B cell (primary cell): ENCODE data around the gene RTN4IP1. TPM values are rescaled to one million over a fixed set of nuclear protein-coding genes. Genes with fewer than 3 reads are reported as not detected.
A peak's percentile ranks its signal among the peaks of the same experiment; 100 is the strongest.

Experiments used
- ATAC-seq: fragments of 200-7000 bp; cut with Tn5 transposase; one replicate; pipeline ENCODE4 v1.10.0; 2021; ENCODE audit warnings: low read depth, mild to moderate bottlenecking, moderate number of reproducible peaks, moderate library complexity
- CTCF ChIA-PET: fragments of 350-600 bp; sonication (Branson Sonifier 250); formaldehyde crosslinking; loops from one replicate; lab custom pipeline; 2021; ENCODE audit warnings: antibody characterized with exemption, inconsistent platforms; lab: Charles Lee
- POLR2A ChIA-PET: fragments of 350-600 bp; sonication (Branson Sonifier 250); formaldehyde crosslinking; loops from one replicate; lab custom pipeline; 2021; ENCODE audit warnings: antibody characterized with exemption; lab: Charles Lee
- DNase-seq: peaks from one replicate; pipeline ENCODE4 v3.0.0; 2013
- H2AFZ ChIP-seq: 2 replicates; pipeline ENCODE4 v1.6.1; 2012; ENCODE audit warnings: mild to moderate bottlenecking, low read depth, low read length; ENCODE audit not compliant: insufficient read depth, poor library complexity, severe bottlenecking
- H3K27ac ChIP-seq, 2 donors: 1 replicate in 1 of 2; 2 replicates in 1 of 2; pipeline ENCODE4 v1.5.1; 2012 to 2013; ENCODE audit warnings: low read length in 2 of 2, mild to moderate bottlenecking in 2 of 2, moderate library complexity in 1 of 2
- H3K27me3 ChIP-seq, 4 experiments: fragments of 200-600 bp in 1 of 4; sonication (generic) in 1 of 4; replicated peaks in 1 of 4; 1 replicate in 2 of 4; 2 replicates in 2 of 4; pipeline versions ENCODE4 v1.6.1 to v1.7.0; 2013 to 2016; ENCODE audit warnings: low read length in 3 of 4, mild to moderate bottlenecking in 2 of 4, mixed read lengths in 1 of 4, moderate library complexity in 1 of 4; ENCODE audit not compliant: insufficient read depth in 4 of 4, control insufficient read depth in 3 of 4; ENCODE audit errors: control extremely low read depth in 1 of 4
- H3K36me3 ChIP-seq, 2 experiments: replicated peaks in 1 of 2; 1 replicate in 1 of 2; 2 replicates in 1 of 2; pipeline versions ENCODE4 v1.6.1 to v1.7.1; 2013; ENCODE audit warnings: low read length in 1 of 2; ENCODE audit not compliant: insufficient read depth in 2 of 2, control insufficient read depth in 1 of 2; ENCODE audit errors: control extremely low read depth in 1 of 2, extremely low read depth in 1 of 2
- H3K4me1 ChIP-seq, 2 donors: fragments of 200-600 bp in 1 of 2; sonication (generic) in 1 of 2; 1 replicate in 1 of 2; 2 replicates in 1 of 2; pipeline versions ENCODE4 v1.5.1 to v1.6.1; 2013 to 2017; ENCODE audit warnings: low read length in 2 of 2; ENCODE audit not compliant: control insufficient read depth in 2 of 2, insufficient read depth in 2 of 2
- H3K4me2 ChIP-seq: replicated peaks from 2 replicates; pipeline ENCODE3; 2012; ENCODE audit warnings: mild to moderate bottlenecking, low read depth, low read length; ENCODE audit not compliant: poor library complexity, severe bottlenecking
- H3K4me3 ChIP-seq, 5 experiments: fragments of 200-600 bp in 1 of 5; sonication (generic) in 1 of 5; 1 replicate in 3 of 5; 2 replicates in 2 of 5; pipeline versions ENCODE4 v1.5.1 to v1.7.0; 2011 to 2016; ENCODE audit warnings: low read length in 4 of 5, mild to moderate bottlenecking in 4 of 5, low read depth in 2 of 5, control low read depth in 1 of 5, moderate library complexity in 1 of 5; ENCODE audit not compliant: insufficient read depth in 1 of 5; ENCODE audit errors: control extremely low read depth in 1 of 5, extremely low read depth in 1 of 5
- H3K79me2 ChIP-seq: fragments of 200-600 bp; sonication (generic); one replicate; pipeline ENCODE4 v1.6.0; 2016; ENCODE audit warnings: low read length; ENCODE audit not compliant: control insufficient read depth, insufficient read depth
- H3K9ac ChIP-seq: fragments of 200-600 bp; sonication (generic); 2 replicates; pipeline ENCODE4 v1.6.1; 2017; ENCODE audit warnings: mild to moderate bottlenecking, low read length, moderate library complexity
- H3K9me3 ChIP-seq, 3 donors: one replicate each; pipeline versions ENCODE4 v1.6.1 to v1.7.1; 2013; ENCODE audit warnings: low read length in 2 of 3; ENCODE audit not compliant: control insufficient read depth in 2 of 3, insufficient read depth in 1 of 3; ENCODE audit errors: control extremely low read depth in 1 of 3
- H4K20me1 ChIP-seq: 2 replicates; pipeline ENCODE4 v1.6.0; 2012; ENCODE audit warnings: mild to moderate bottlenecking, low read length; ENCODE audit not compliant: insufficient read depth, control insufficient read depth, poor library complexity, severe bottlenecking
- H3K27ac Mint-ChIP-seq: one replicate; pipeline ENCODE4 v1.8.0; 2021; ENCODE audit warnings: mixed read lengths
- H3K27me3 Mint-ChIP-seq: one replicate; pipeline ENCODE4 v1.8.0; 2021; ENCODE audit warnings: mixed read lengths
- H3K4me1 Mint-ChIP-seq: one replicate; pipeline ENCODE4 v1.8.0; 2021; ENCODE audit warnings: mixed read lengths
- H3K4me3 Mint-ChIP-seq: one replicate; pipeline ENCODE4 v1.8.0; 2021; ENCODE audit warnings: mixed read lengths
- H3K9me3 Mint-ChIP-seq: one replicate; pipeline ENCODE4 v1.8.0; 2022; ENCODE audit warnings: mixed read lengths; ENCODE audit not compliant: insufficient read depth
- CTCF ChIP-seq: fragments of 200-600 bp; IDR thresholded peaks from one replicate; pipeline ENCODE4 v1.8.0; 2022; ENCODE audit warnings: antibody characterized with exemption, mild to moderate bottlenecking
- EZH2 ChIP-seq: IDR thresholded peaks from 2 replicates; pipeline ENCODE4 v1.6.1; 2012; ENCODE audit warnings: borderline replicate concordance, low read depth, mild to moderate bottlenecking, moderate library complexity, low read length; ENCODE audit not compliant: insufficient read depth, poor library complexity, severe bottlenecking
- WGBS: methylation state at CpG from one replicate; pipeline ENCODE4 v1.1.5; 2013; ENCODE audit warnings: missing lambda C conversion rate; ENCODE audit not compliant: insufficient coverage; 5-methylcytosine and 5-hydroxymethylcytosine counted together
- intact Hi-C: fragments of 100-400 bp; cut with micrococcal nuclease; formaldehyde crosslinking; loops from one replicate; pipeline ENCODE4 v1.10.0; 2022
- polyA plus RNA-seq: library from polyadenylated mRNA; depleted of rRNA; stranded (reverse); fragments of >200 nt; gene quantifications from 2 replicates; pipeline ENCODE4 v1.2.3, GENCODE V29; 2012
- total RNA-seq, 2 donors: library from RNA; stranded (reverse); fragments of 120-200 nt in 1 of 2; gene quantifications; 1 replicate in 1 of 2; 2 replicates in 1 of 2; pipeline versions ENCODE4 v1.2.3 to v1.2.4, GENCODE V29; 2013 to 2022

The RTN4IP1 gene
- total and polyA plus RNA-seq, 2 donors (not counting 1 experiment from before 2014, with no cell fraction given), result 9.4 to 12.1 TPM

GRCh38 chr6:106626485-106626884 is 2.8 kb downstream of the RTN4IP1 start:
- no peaks in the 10 kb centered on the region for H4K20me1 ChIP-seq
- DNase-seq (no peak), ATAC-seq (no peak)
- H3K27me3 ChIP-seq, result no peaks in the 10 kb centered on the region
- peaks cover 76% of the 10 kb centered on the region for H3K79me2 ChIP-seq
- peak overlapping the region; percentile 3 to 87 for H3K27ac ChIP-seq
- H3K4me3 Mint-ChIP-seq, result peak overlapping the region; percentile 7
- H3K9ac ChIP-seq, result no peak overlapping the region
- H3K9me3 ChIP-seq, result no peaks in the 10 kb centered on the region
- peak overlapping the region; percentile 78 for H3K27ac Mint-ChIP-seq
- intact Hi-C loops, result loop anchor here (5.0 kb wide), 1 partner anchor 114 kb away; no protein-coding TSS in a partner anchor
- POLR2A ChIA-PET, result no interaction called here
- no peaks in the 10 kb centered on the region for H3K27me3 Mint-ChIP-seq
- peaks cover 49% of the 10 kb centered on the region for H3K4me1 Mint-ChIP-seq
- no peak for TF ChIP-seq EZH2
- TF ChIP-seq CTCF, result no peak
- H3K36me3 ChIP-seq, result peaks cover 0 to 11% of the 10 kb centered on the region in 2 experiments
- peaks cover 37 to 39% of the 10 kb centered on the region in 2 donors for H3K4me1 ChIP-seq
- H2AFZ ChIP-seq, result no peak overlapping the region
- H3K9me3 Mint-ChIP-seq, result no peaks in the 10 kb centered on the region
- no peak overlapping the region for H3K4me3 ChIP-seq
- WGBS, result no CpG with 5 or more reads among the region's 2 CpGs
- CTCF ChIA-PET, result interaction anchor here (0.6 to 9.9 kb wide), 6 partner anchors 10 to 353 kb away, joined by 3 to 75 read pairs (median 6); no protein-coding TSS in a partner anchor
- peak overlapping the region; percentile 27 for H3K4me2 ChIP-seq

- Histone ChIP-seq H3K27me3 (no peaks in the 10 kb centered on the region), H3K4me2 (no peak overlapping the region), H3K36me3 (peaks cover 4 to 17% of the 10 kb centered on the region in 2 experiments), H4K20me1 (no peaks in the 10 kb centered on the region), H3K79me2 (peaks cover 60% of the 10 kb centered on the region), H3K4me3 (no peak overlapping the region), H2AFZ (no peak overlapping the region), H3K9me3 (no peaks in the 10 kb centered on the region), H3K9ac (no peak overlapping the region), H3K4me1 (peaks cover 20 to 22% of the 10 kb centered on the region in 2 donors), H3K27ac (no peak overlapping the region)
- Mint-ChIP-seq H3K27me3 (no peaks in the 10 kb centered on the region), H3K4me1 (peaks cover 34% of the 10 kb centered on the region), H3K9me3 (no peaks in the 10 kb centered on the region), H3K27ac (peak overlapping the region; percentile 2), H3K4me3 (no peak overlapping the region)
- WGBS, result no CpG with 5 or more reads among the region's 1 CpG
- ChIA-PET CTCF (interaction anchor here (1.9 to 9.9 kb wide), 2 partner anchors 12 to 65 kb away, joined by 6 to 75 read pairs; no protein-coding TSS in a partner anchor), POLR2A (interaction anchor here (0.6 kb wide), 1 partner anchor 46 kb away, joined by 4 read pairs; no protein-coding TSS in a partner anchor)
- TF ChIP-seq EZH2 (no peak), CTCF (no peak)
- ATAC-seq, result no peak
- DNase-seq, result no peak
- intact Hi-C loops, result no loop called here
These were observed 6.3 kb downstream of the RTN4IP1 start for GRCh38 chr6:106623039-106623438.
